Jurkat, Clone E6-1 (cell line): ENCODE data around the gene NRARP.

Experiments
- DNase-seq: peaks from one replicate; pipeline ENCODE4 v3.0.0-alpha.2; 2011; ENCODE audit warnings: low read depth, low spot score
- H3K4me3 ChIP-seq: 2 replicates; pipeline ENCODE4 v1.5.1; 2011; ENCODE audit warnings: mild to moderate bottlenecking, low read length, control low read depth, moderate library complexity

Gene NRARP

GRCh38 chr9:137312852-137313325 is 10.8 kb upstream of the NRARP start:
- DNase-seq, result no peak

GRCh38 chr9:137311986-137312851 is 10.1 kb upstream of the NRARP start:
- DNase-seq, result no peak
- H3K4me3 ChIP-seq, result no peak overlapping the region

More at GRCh38 chr9:137312852-137313325, 10.8 kb upstream of the NRARP start:
- H3K4me3 ChIP-seq, result no peak overlapping the region

- no peak overlapping the region for H3K4me3 ChIP-seq
- no peak for DNase-seq
These were observed 9.3 kb upstream of the NRARP start for GRCh38 chr9:137311171-137311985.

GRCh38 chr9:137310189-137311052 is 8.3 kb upstream of the NRARP start:
- DNase-seq, result no peak
- H3K4me3 ChIP-seq, result no peak overlapping the region

- H3K4me3 ChIP-seq, result no peak overlapping the region
These were observed 7.5 kb upstream of the NRARP start for GRCh38 chr9:137309368-137310188.

GRCh38 chr9:137308057-137308619 is 6.1 kb upstream of the NRARP start:
- no peak for DNase-seq
- H3K4me3 ChIP-seq, result no peak overlapping the region

More at GRCh38 chr9:137309368-137310188, 7.5 kb upstream of the NRARP start:
- DNase-seq, result no peak

- no peak for DNase-seq
- H3K4me3 ChIP-seq, result no peak overlapping the region
These were observed 5.4 kb upstream of the NRARP start for GRCh38 chr9:137307255-137308056.

GRCh38 chr9:137306850-137307254 is 4.8 kb upstream of the NRARP start:
- no peak for DNase-seq
- no peak overlapping the region for H3K4me3 ChIP-seq

GRCh38 chr9:137306066-137306849 is 4.2 kb upstream of the NRARP start:
- no peak overlapping the region for H3K4me3 ChIP-seq
- no peak for DNase-seq

GRCh38 chr9:137305798-137306065 is 3.7 kb upstream of the NRARP start:
- H3K4me3 ChIP-seq, result no peak overlapping the region
- DNase-seq, result no peak

GRCh38 chr9:137305060-137305797 is 3.2 kb upstream of the NRARP start:
- no peak overlapping the region for H3K4me3 ChIP-seq
- peak; percentile 15 for DNase-seq

GRCh38 chr9:137304383-137305059 is 2.5 kb upstream of the NRARP start:
- no peak for DNase-seq
- H3K4me3 ChIP-seq, result no peak overlapping the region

- DNase-seq, result no peak
- H3K4me3 ChIP-seq, result no peak overlapping the region
These were observed 1.9 kb upstream of the NRARP start for GRCh38 chr9:137303893-137304382.

GRCh38 chr9:137303151-137303892 is 1.3 kb upstream of the NRARP start:
- DNase-seq, result no peak
- no peak overlapping the region for H3K4me3 ChIP-seq
